Peyer's patch (tissue), 4 donors: ENCODE data around the gene MYBPH. TPM values are rescaled to one million over a fixed set of nuclear protein-coding genes. Genes with fewer than 3 reads are reported as not detected.

Source experiments
- DNase-seq, 3 donors: peaks; one replicate each; pipeline ENCODE4 v3.0.0-alpha.2; 2017 to 2019
- H3K27ac ChIP-seq, 4 donors: fragments of 200-600 bp; sonication (generic); one replicate each; pipeline ENCODE4 v1.5.1; 2016 to 2019
- H3K27me3 ChIP-seq, 2 donors: fragments of 200-600 bp; sonication (generic); one replicate each; pipeline ENCODE4 v1.5.1; 2019
- H3K36me3 ChIP-seq, 3 donors: fragments of 200-600 bp; sonication (generic); one replicate each; pipeline ENCODE4 v1.5.1; 2016 to 2019
- H3K4me1 ChIP-seq, 4 donors: fragments of 200-600 bp; sonication (generic); one replicate each; pipeline ENCODE4 v1.5.1; 2016 to 2019
- H3K4me3 ChIP-seq, 4 donors: fragments of 200-600 bp; sonication (generic); 1 replicate in 3 of 4; 2 replicates in 1 of 4; pipeline ENCODE4 v1.5.1; 2016 to 2019; ENCODE audit warnings: mild to moderate bottlenecking in 1 of 4
- H3K9me3 ChIP-seq, 4 donors: fragments of 200-600 bp; sonication (generic); one replicate each; pipeline ENCODE4 v1.5.1; 2016 to 2019; ENCODE audit warnings: mild to moderate bottlenecking in 1 of 4
- POLR2A ChIP-seq, 2 donors: fragments of 450-650 bp; IDR thresholded peaks; one replicate each; pipeline ENCODE4 v1.5.1; 2017; ENCODE audit warnings: antibody characterized with exemption in 2 of 2, mild to moderate bottlenecking in 2 of 2, moderate library complexity in 2 of 2
- total RNA-seq, 4 donors: library from RNA; depleted of rRNA; stranded (reverse); fragments of >200 nt; gene quantifications; one replicate each; pipeline ENCODE4 v1.1.0, GENCODE V29; 2016
- TF ChIP-seq, protein P1 (sequence below), 6 experiments: fragments of 450-650 bp in 4 of 6; fragments of 200-600 bp in 2 of 6; sonication (generic) in 1 of 6; IDR thresholded peaks; one replicate each; pipeline ENCODE4 v1.5.1; 2017 to 2019; ENCODE audit warnings: antibody characterized with exemption in 6 of 6, mild to moderate bottlenecking in 3 of 6, moderate library complexity in 1 of 6

Gene MYBPH
- total RNA-seq, 4 donors from 2014 or later = not detected

- H3K36me3 ChIP-seq = no peaks in the 10 kb centered on the region
- DNase-seq = no peak
- H3K27ac ChIP-seq = no peak overlapping the region
- H3K4me1 ChIP-seq = no peaks in the 10 kb centered on the region
- no peak for TF ChIP-seq POLR2A (IDR thresholded peaks at IDR 0.05)
- TF ChIP-seq, protein P1, sequence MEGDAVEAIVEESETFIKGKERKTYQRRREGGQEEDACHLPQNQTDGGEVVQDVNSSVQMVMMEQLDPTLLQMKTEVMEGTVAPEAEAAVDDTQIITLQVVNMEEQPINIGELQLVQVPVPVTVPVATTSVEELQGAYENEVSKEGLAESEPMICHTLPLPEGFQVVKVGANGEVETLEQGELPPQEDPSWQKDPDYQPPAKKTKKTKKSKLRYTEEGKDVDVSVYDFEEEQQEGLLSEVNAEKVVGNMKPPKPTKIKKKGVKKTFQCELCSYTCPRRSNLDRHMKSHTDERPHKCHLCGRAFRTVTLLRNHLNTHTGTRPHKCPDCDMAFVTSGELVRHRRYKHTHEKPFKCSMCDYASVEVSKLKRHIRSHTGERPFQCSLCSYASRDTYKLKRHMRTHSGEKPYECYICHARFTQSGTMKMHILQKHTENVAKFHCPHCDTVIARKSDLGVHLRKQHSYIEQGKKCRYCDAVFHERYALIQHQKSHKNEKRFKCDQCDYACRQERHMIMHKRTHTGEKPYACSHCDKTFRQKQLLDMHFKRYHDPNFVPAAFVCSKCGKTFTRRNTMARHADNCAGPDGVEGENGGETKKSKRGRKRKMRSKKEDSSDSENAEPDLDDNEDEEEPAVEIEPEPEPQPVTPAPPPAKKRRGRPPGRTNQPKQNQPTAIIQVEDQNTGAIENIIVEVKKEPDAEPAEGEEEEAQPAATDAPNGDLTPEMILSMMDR (IDR thresholded peaks at IDR 0.05) = no peak
- no peak overlapping the region for H3K4me3 ChIP-seq
- H3K27me3 ChIP-seq = no peaks in the 10 kb centered on the region
- no peaks in the 10 kb centered on the region for H3K9me3 ChIP-seq
These were observed 32.0 kb downstream of the MYBPH start for GRCh38 chr1:203143641-203144040.

- DNase-seq = no peak
- H3K4me3 ChIP-seq = no peak overlapping the region
- no peak for TF ChIP-seq POLR2A (IDR thresholded peaks at IDR 0.05)
- TF ChIP-seq, protein P1 (IDR thresholded peaks at IDR 0.05) = no peak
- no peaks in the 10 kb centered on the region for H3K9me3 ChIP-seq
- H3K36me3 ChIP-seq = no peaks in the 10 kb centered on the region
- no peaks in the 10 kb centered on the region for H3K4me1 ChIP-seq
- H3K27me3 ChIP-seq = no peaks in the 10 kb centered on the region
- H3K27ac ChIP-seq = no peak overlapping the region
These were observed 32.8 kb downstream of the MYBPH start for GRCh38 chr1:203142684-203143408.

DNA sequence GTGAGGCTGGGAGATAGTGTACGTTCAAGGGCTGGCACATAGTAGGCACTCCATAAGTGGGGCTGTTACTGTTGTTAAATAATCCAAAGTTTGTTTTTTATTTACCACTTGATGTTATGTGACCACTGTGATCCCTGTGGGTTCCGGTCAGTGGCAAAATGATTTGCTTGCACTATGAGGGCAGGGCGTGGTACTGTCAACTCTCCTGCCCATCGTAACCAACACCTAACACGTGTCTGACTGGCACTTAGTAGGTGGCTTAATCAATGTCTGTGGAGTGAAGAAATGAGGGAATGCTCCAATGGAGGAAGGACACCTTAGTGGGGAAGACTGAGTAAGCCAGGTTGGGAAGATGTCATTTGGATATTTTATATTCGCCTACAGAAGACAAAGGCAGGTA lies 33.5 kb downstream of the MYBPH start:
- Histone ChIP-seq H3K27ac (no peak overlapping the region), H3K4me3 (no peak overlapping the region), H3K36me3 (no peaks in the 10 kb centered on the region), H3K9me3 (no peaks in the 10 kb centered on the region), H3K4me1 (no peaks in the 10 kb centered on the region), H3K27me3 (no peaks in the 10 kb centered on the region)
- TF ChIP-seq POLR2A (IDR thresholded peaks at IDR 0.05) = no peak
- TF ChIP-seq, protein P1 (IDR thresholded peaks at IDR 0.05) = no peak
- no peak for DNase-seq

- H3K27me3 ChIP-seq = no peaks in the 10 kb centered on the region
- no peaks in the 10 kb centered on the region for H3K4me1 ChIP-seq
- H3K36me3 ChIP-seq = no peaks in the 10 kb centered on the region
- H3K9me3 ChIP-seq = no peaks in the 10 kb centered on the region
- no peak overlapping the region for H3K27ac ChIP-seq
- no peak overlapping the region for H3K4me3 ChIP-seq
- no peak for TF ChIP-seq POLR2A (IDR thresholded peaks at IDR 0.05)
- no peak for DNase-seq
These were observed 34.7 kb downstream of the MYBPH start for GRCh38 chr1:203140743-203141520.

GRCh38 chr1:203139976-203140475 lies 35.6 kb downstream of the MYBPH start:
- TF ChIP-seq, protein P1 (IDR thresholded peaks at IDR 0.05) = no peak
- TF ChIP-seq POLR2A (IDR thresholded peaks at IDR 0.05) = no peak
- no peak overlapping the region for H3K27ac ChIP-seq

DNA sequence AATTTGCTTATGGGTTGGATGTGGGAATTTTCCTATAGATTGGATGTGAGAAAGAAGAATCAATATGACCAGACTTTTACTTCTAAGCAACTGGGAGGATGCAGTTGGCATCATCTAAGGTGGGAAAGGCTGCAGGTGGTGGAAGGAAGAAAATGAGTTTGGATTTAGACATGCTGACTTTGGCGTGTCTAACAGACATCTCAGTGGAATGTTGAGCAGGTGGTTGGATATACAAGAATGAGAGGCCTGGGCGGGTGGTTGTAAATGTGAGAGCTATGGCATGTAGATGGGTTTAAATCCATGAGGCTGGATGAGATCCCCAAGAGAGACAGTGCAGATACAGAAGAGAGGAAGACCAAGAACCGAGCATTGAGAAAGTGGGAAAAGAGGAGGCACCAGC lies 37.6 kb downstream of the MYBPH start:
- Histone ChIP-seq H3K36me3 (no peaks in the 10 kb centered on the region), H3K27me3 (no peaks in the 10 kb centered on the region), H3K4me3 (no peak overlapping the region), H3K27ac (no peak overlapping the region), H3K4me1 (no peaks in the 10 kb centered on the region), H3K9me3 (no peaks in the 10 kb centered on the region)
- DNase-seq = no peak
- no peak for TF ChIP-seq POLR2A (IDR thresholded peaks at IDR 0.05)
- TF ChIP-seq, protein P1 (IDR thresholded peaks at IDR 0.05) = no peak

More at GRCh38 chr1:203139976-203140475, 35.6 kb downstream of the MYBPH start:
- H3K27me3 ChIP-seq = no peaks in the 10 kb centered on the region
- no peak for DNase-seq
- H3K36me3 ChIP-seq = no peaks in the 10 kb centered on the region
- no peaks in the 10 kb centered on the region for H3K9me3 ChIP-seq
- no peak overlapping the region for H3K4me3 ChIP-seq
- no peaks in the 10 kb centered on the region for H3K4me1 ChIP-seq
